Measurements from ENCODE around the gene FMR1NB.

DNA sequence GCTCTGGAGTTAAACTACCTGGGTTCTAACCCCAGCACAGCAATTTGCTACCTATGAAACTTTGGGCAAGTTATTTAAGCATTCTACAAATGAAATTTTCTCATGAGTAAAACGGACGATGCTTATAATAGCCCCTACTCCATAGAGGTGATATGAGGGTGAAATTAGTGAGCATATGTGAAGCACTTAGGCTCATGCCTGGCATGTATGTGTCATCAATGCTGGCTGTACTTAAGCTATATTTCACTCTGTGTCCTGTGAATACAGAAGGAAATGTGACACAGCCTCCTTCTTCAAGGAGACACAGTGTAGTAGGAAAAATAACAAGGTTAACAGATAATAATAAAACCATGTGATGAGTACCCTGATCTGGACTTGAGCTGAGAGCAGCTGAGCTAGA lies 20.4 kb upstream of the FMR1NB start:
- TF ChIP-seq, protein P1, sequence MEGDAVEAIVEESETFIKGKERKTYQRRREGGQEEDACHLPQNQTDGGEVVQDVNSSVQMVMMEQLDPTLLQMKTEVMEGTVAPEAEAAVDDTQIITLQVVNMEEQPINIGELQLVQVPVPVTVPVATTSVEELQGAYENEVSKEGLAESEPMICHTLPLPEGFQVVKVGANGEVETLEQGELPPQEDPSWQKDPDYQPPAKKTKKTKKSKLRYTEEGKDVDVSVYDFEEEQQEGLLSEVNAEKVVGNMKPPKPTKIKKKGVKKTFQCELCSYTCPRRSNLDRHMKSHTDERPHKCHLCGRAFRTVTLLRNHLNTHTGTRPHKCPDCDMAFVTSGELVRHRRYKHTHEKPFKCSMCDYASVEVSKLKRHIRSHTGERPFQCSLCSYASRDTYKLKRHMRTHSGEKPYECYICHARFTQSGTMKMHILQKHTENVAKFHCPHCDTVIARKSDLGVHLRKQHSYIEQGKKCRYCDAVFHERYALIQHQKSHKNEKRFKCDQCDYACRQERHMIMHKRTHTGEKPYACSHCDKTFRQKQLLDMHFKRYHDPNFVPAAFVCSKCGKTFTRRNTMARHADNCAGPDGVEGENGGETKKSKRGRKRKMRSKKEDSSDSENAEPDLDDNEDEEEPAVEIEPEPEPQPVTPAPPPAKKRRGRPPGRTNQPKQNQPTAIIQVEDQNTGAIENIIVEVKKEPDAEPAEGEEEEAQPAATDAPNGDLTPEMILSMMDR (IDR thresholded peaks at IDR 0.05; ENCODE audit: insufficient read depth, low read depth, low read length): no peak
- TF ChIP-seq EZH2 (IDR thresholded peaks at IDR 0.05; ENCODE audit: insufficient read depth, low read length): no peak

Measured in astrocyte (in vitro differentiated cells and primary cell).